IPS-15b (cell line): Measurements from ENCODE around the gene VANGL1.
A peak's percentile ranks its signal among the peaks of the same experiment; 100 is the strongest.

Source experiments
- H3K27me3 ChIP-seq: one replicate; pipeline ENCODE4 v1.6.1; 2013; ENCODE audit warnings: low read length; ENCODE audit not compliant: control insufficient read depth, insufficient read depth
- H3K36me3 ChIP-seq: one replicate; pipeline ENCODE4 v1.6.1; 2013; ENCODE audit warnings: low read length; ENCODE audit not compliant: control insufficient read depth, insufficient read depth
- H3K4me1 ChIP-seq: one replicate; pipeline ENCODE4 v1.6.1; 2013; ENCODE audit warnings: mild to moderate bottlenecking, low read length; ENCODE audit not compliant: control insufficient read depth, insufficient read depth
- H3K4me3 ChIP-seq: one replicate; pipeline ENCODE4 v1.5.1; 2013; ENCODE audit warnings: low read depth, low read length
- H3K9ac ChIP-seq: one replicate; pipeline ENCODE4 v1.6.1; 2013; ENCODE audit warnings: low read depth, mild to moderate bottlenecking, low read length
- H3K9me3 ChIP-seq: one replicate; pipeline ENCODE4 v1.6.1; 2013; ENCODE audit warnings: mild to moderate bottlenecking, low read length; ENCODE audit not compliant: control insufficient read depth, insufficient read depth

Gene VANGL1

DNA sequence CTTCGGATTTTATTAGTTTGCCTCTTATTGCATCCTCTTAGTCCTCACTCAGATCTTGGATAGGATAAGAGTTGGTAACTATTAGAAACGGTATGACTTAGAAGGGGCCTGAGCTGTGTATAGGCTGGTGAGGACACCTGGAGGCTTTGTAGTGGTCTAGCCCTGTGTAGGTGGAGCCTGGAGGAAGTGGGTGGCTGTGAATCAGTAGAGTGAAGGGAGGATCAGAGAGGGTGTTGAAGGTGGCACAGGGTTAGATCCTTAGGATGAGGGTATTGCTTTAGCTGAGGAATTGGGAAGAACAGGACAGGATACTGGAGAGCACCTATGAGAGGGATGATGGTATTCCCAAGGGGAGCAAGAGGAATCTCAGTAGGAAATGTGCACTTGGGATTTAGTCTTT, 5.7 kb downstream of the VANGL1 start:
- Histone ChIP-seq H3K4me1 (peaks cover 50% of the 10 kb centered on the region), H3K9ac (no peak overlapping the region), H3K9me3 (no peaks in the 10 kb centered on the region), H3K4me3 (no peak overlapping the region), H3K36me3 (no peaks in the 10 kb centered on the region), H3K27me3 (peaks cover 3% of the 10 kb centered on the region)

DNA sequence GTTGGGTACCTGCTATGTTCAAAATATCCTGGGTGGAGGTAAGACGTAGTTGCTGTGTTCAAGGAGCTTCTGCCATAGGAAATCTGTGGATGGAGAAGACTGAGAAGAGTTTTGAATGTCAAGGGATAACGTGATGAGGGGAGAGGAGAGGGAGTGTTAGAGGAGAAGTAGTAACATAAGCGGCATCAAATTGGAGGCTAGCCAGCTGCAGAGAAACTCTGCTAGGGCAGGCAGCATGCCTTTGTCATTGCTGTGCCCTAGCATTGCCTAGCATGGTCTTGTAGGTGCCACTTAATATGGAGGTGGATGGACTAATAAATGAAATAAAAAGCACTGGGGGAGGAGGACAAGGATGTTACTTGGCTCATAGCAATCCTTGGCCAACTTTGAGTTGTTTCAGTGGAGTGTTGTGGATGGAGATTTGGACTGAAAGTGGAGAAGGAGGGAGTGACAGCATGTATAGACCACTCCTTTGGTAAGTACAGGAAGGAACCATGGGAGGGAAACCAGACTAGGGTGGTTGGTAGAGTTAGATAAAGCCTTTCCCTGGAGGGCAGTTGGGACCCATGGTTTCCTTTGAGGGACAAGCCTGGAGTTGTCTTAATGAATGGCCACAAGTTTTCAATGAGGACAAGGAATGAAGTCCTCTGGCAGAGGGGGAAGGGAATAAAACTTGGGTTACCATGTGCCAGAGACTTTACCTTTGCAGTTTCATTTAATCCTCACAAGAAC, 6.3 kb downstream of the VANGL1 start:
- H3K9me3 ChIP-seq: no peaks in the 10 kb centered on the region
- no peak overlapping the region for H3K4me3 ChIP-seq
- H3K4me1 ChIP-seq: peaks cover 50% of the 10 kb centered on the region
- H3K36me3 ChIP-seq: no peaks in the 10 kb centered on the region
- no peak overlapping the region for H3K9ac ChIP-seq
- H3K27me3 ChIP-seq: peaks cover under 1% of the 10 kb centered on the region

DNA sequence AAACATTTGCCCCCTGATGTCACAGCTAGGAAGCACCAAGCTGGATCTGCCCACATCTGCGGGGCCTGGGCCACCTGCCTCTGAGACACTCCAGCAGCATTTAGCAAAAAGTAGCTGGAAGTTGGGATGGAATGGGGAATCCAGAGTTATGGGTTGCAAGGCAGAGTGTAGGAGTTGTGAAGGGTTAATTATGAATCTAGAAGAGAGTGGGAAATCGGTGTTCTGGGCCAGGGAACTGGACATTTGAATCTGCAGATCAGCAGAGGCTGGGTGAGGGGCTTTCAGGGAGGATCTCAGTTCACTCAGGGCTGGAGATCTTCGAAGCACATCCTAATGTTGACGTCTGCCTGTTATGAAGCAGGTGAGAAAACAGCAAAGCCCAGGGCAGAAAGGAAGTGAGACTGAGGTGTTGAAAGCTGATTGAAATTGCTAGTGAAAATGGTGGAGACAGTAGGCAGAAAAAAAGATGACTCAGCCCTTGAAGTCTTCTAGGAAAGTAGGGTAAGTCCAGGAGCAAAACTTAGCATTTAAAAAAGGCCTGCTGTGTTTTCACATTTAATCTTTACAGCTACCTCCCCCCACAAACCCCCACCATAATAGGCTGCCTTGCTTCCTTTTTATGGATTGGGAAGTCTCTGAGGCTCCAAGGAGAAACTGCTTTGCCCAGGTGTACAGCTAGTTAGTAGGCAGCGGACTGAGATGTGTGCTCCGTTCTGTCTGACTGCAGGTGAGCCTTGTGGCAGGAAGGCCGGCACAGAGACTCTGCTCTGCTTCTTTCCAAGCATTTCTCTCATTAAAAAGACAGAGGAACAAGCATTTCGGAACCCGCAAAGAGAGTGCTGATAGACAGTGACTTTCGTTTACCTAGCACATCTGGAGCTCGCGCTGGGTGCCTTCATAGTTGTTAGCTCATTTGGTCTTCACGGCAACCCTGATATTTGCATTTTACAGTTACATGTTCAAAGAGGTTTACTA, 7.2 kb downstream of the VANGL1 start:
- Histone ChIP-seq H3K27me3 (no peaks in the 10 kb centered on the region), H3K4me3 (peak overlapping the region; percentile 14), H3K4me1 (peaks cover 46% of the 10 kb centered on the region), H3K9ac (no peak overlapping the region), H3K36me3 (no peaks in the 10 kb centered on the region), H3K9me3 (no peaks in the 10 kb centered on the region)

DNA sequence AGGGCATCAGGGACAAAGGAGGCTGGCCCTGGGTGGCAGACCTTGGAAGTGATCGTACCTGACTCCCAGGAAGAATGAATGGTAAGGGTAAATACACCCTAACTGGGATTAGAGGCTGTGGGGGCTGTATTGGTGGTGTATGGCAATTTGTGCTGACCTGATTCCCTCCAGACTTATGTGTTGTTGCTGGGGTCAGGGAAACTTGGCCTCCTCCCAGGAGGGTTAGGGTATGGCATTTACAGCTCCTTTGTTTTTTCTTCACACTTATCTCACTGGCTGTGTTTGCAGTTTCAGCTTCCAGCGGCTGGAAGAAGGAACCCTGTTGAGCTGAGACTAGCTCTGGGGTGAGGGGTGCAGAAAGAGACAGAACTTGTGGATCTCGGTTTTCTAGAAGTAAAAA, 8.2 kb downstream of the VANGL1 start:
- Histone ChIP-seq H3K36me3 (no peaks in the 10 kb centered on the region), H3K9me3 (no peaks in the 10 kb centered on the region), H3K4me3 (no peak overlapping the region), H3K4me1 (peaks cover 50% of the 10 kb centered on the region), H3K9ac (no peak overlapping the region), H3K27me3 (no peaks in the 10 kb centered on the region)

DNA sequence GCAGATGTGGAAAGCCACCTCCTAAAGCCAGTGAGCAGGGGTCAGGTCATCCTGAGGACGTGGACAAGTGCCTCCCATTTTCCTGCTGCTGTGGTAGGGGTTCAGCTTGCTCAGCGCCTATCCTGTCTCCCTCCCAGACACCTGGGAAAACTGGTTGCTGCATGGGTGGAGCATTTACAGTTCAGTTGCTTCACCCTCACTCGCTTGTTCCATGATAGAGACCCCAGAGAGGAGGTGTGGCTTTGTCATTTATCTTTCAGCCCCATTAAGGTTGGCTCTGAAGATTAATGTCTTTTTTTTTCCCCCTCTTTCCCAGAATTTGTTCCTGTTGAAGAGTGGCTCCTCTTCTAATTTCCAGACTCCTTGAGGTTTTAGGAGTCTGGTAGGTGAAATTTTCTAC, 9.2 kb downstream of the VANGL1 start:
- Histone ChIP-seq H3K36me3 (no peaks in the 10 kb centered on the region), H3K4me3 (no peak overlapping the region), H3K27me3 (no peaks in the 10 kb centered on the region), H3K9me3 (no peaks in the 10 kb centered on the region), H3K9ac (no peak overlapping the region), H3K4me1 (peaks cover 51% of the 10 kb centered on the region)

DNA sequence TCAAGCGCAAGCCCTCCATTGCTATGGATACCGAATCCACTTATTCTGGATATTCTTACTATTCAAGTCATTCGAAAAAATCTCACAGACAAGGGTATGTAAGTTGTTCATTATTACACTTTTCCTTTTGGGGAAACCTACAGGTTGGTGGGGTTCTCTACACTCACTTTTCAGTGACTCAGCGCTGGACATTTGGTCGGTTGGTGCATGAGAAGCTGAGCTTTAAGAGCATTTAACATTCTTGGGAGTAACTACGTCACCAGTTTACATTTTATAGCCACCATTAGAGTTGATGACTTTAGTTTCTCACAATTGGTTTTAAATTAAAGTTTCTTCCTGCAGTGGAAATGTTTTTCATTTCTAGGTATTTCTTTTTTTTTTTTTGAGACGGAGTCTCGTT, 9.6 kb downstream of the VANGL1 start:
- no peak overlapping the region for H3K9ac ChIP-seq
- no peaks in the 10 kb centered on the region for H3K27me3 ChIP-seq
- no peak overlapping the region for H3K4me3 ChIP-seq
- peaks cover 48% of the 10 kb centered on the region for H3K4me1 ChIP-seq
- no peaks in the 10 kb centered on the region for H3K9me3 ChIP-seq
- H3K36me3 ChIP-seq: no peaks in the 10 kb centered on the region

DNA sequence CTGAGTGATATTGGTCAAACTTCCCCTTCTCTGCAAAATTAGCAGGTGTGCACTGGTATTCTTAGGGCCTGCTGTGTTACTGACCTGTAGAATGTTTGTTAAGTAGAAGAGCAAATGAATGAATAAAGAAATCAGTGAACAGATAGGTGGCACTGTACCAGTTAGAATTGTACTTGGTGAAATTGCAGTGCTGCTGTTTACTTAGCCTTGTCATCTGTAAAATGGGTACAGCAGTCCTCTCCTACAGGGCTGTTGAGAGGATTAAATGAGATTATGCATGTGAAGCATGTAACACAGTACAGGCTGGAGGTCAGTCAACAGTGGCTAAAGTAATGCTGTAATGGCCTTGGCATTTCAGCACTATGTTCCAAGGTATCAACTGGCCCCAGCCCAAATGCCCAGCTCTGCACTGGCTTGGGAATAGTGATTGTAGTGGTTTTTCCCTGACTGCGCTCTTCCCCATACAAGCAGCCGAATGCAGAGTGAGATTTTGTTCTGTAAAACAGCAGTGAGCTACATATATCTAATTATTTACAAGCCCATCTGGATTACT, 10.5 kb downstream of the VANGL1 start:
- Histone ChIP-seq H3K36me3 (no peaks in the 10 kb centered on the region), H3K9ac (no peak overlapping the region), H3K9me3 (no peaks in the 10 kb centered on the region), H3K4me1 (peaks cover 45% of the 10 kb centered on the region), H3K4me3 (no peak overlapping the region), H3K27me3 (no peaks in the 10 kb centered on the region)

DNA sequence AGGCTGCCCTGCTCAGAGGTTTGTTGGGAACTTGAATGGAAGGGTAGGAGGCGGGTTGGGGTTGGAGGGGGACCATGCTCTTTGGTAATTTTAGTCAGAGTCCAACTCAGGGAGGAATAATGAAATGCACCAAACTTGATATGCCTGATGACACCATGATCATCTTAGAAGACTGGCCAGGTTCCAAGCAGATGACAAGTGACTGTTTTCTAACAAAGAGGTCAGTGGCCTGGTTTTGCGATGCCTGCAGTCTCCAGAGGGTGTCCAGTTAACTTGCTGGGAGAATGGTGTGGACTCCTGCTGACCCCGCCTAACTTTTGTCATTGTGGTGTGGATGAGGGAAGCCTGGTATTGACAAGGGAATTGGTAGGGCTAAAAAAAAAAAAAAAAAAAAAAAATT, 12.4 kb downstream of the VANGL1 start:
- H3K9ac ChIP-seq: no peak overlapping the region
- no peaks in the 10 kb centered on the region for H3K36me3 ChIP-seq
- no peaks in the 10 kb centered on the region for H3K9me3 ChIP-seq
- peaks cover 29% of the 10 kb centered on the region for H3K4me1 ChIP-seq
- no peak overlapping the region for H3K4me3 ChIP-seq
- H3K27me3 ChIP-seq: no peaks in the 10 kb centered on the region

DNA sequence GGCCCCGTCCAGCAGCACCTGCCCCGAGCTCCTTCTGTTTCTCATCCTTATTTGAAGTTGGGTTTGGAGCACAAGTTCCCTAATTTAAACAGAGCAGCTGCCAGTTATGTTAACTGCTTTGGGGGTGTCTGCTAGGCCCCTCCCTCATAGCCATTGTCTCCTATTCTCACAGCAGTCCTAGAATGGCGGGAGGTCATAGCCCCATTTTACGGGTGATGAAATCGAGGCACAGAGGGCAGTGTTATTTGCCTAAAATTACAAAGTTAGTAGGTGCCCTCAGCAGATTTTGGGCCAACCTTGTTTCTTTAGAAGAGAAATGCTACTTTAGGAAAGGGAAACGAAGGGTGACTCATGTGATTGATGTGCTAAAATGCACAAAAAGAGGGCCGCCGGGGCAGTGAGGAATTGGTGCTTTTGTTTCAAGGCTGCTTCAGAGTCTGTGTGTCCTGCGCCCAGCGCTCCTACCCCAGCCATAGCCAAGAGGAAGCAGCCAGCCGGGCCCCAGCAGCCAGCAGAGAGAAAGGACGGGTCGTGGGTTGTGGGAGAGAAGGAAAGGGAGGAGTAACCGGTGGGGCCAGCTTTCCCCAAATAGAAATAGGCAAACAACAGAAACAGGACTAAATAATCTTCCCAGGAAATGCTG, 13.0 kb downstream of the VANGL1 start:
- Histone ChIP-seq H3K9me3 (no peaks in the 10 kb centered on the region), H3K4me1 (peaks cover 23% of the 10 kb centered on the region), H3K27me3 (no peaks in the 10 kb centered on the region), H3K4me3 (no peak overlapping the region), H3K9ac (no peak overlapping the region), H3K36me3 (peaks cover 3% of the 10 kb centered on the region)

DNA sequence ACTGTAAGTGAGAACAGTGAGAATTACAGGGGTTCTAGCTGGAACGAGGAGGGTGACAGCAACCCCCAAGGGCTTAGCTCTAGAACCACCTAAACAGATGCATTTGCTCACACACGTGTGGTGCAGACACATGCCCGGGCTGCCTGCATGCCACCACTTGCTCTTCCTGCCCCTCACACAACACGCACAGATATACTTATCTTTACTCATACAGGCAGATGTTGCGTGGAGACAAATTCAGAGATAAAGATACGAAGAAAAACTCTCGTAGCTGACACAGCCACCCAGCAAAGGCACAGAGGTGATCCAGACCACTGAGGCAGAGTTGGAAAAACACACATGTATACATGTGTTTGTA, 13.5 kb downstream of the VANGL1 start:
- no peaks in the 10 kb centered on the region for H3K9me3 ChIP-seq
- H3K27me3 ChIP-seq: no peaks in the 10 kb centered on the region
- peaks cover 3% of the 10 kb centered on the region for H3K36me3 ChIP-seq
- peaks cover 18% of the 10 kb centered on the region for H3K4me1 ChIP-seq
- no peak overlapping the region for H3K4me3 ChIP-seq
- H3K9ac ChIP-seq: no peak overlapping the region

DNA sequence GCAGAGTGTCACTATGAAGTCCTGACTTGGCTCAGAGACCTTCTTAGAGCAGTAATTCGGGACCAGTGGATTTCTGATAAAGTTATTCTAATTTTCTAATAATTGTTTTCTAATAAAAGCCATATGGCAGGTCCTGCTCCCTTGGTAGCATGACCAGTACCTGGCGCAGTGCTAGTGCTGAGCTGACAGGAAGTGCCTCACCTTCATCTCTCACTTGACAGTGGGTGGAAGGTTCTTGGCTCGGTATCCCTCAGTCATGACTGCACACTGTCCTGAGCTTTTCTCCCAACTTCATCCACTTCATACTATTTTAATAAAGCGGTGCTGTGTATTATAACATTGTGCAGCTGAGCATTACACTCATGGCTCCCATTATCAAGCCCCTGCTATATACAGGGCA, 14.1 kb downstream of the VANGL1 start:
- no peaks in the 10 kb centered on the region for H3K27me3 ChIP-seq
- no peak overlapping the region for H3K9ac ChIP-seq
- no peak overlapping the region for H3K4me3 ChIP-seq
- peaks cover 6% of the 10 kb centered on the region for H3K36me3 ChIP-seq
- H3K9me3 ChIP-seq: no peaks in the 10 kb centered on the region
- H3K4me1 ChIP-seq: peaks cover 12% of the 10 kb centered on the region
